Adrenal gland (tissue), 5 donors: Measurements from ENCODE around the gene CLEC4F.

Experiments
- CTCF ChIP-seq, 6 experiments: fragments of 450-650 bp in 4 of 6; fragments of 200-600 bp in 2 of 6; sonication (generic) in 1 of 6; IDR thresholded peaks; 1 replicate in 5 of 6; 2 replicates in 1 of 6; pipeline versions ENCODE4 v1.5.1 to v1.8.0; 2016 to 2021; ENCODE audit warnings: antibody characterized with exemption in 6 of 6, mild to moderate bottlenecking in 2 of 6, moderate library complexity in 1 of 6
- POLR2A ChIP-seq, 2 donors: fragments of 450-650 bp; IDR thresholded peaks; one replicate each; pipeline ENCODE4 v1.6.1; 2017; ENCODE audit warnings: antibody characterized with exemption in 2 of 2, mild to moderate bottlenecking in 2 of 2, moderate library complexity in 1 of 2
- donor health status: DM: no; HTN: no; CAD: no.

GRCh38 chr2:70769450-70769849 lies 50.9 kb downstream of the CLEC4F start:
- TF ChIP-seq CTCF (IDR thresholded peaks at IDR 0.05): no peak
- no peak for TF ChIP-seq POLR2A (IDR thresholded peaks at IDR 0.05)
